ENCODE data around the gene OR2A12.

- TF ChIP-seq CTCF (IDR thresholded peaks at IDR 0.05; ENCODE audit: poor library complexity, severe bottlenecking) (no peak), RAD21 (conservative IDR thresholded peaks at IDR 0.05) (no peak), MXI1 (conservative IDR thresholded peaks at IDR 0.05; ENCODE audit: poor library complexity, severe bottlenecking) (no peak), REST (IDR thresholded peaks at IDR 0.05; ENCODE audit: borderline replicate concordance) (no peak), POLR2AphosphoS5 (IDR thresholded peaks at IDR 0.05) (no peak), EZH2 (IDR thresholded peaks at IDR 0.05; ENCODE audit: borderline replicate concordance, insufficient read depth, low read length, poor library complexity, severe bottlenecking) (no peak)
Observed at GRCh38 chr7:144144426-144144825, 58.3 kb downstream of the OR2A12 start.
